H9 (cell line): Measurements from ENCODE around the gene MAPKAPK2. TPM values are rescaled to one million over a fixed set of nuclear protein-coding genes. Genes with fewer than 3 reads are reported as not detected.

ENCODE experiments used
- DNase-seq: peaks from one replicate; pipeline ENCODE4 v3.0.0-alpha.2; 2017
- H2AFZ ChIP-seq: one replicate; pipeline ENCODE4 v1.6.1; 2013; ENCODE audit warnings: mild to moderate bottlenecking, low read length, control low read depth, moderate library complexity
- H2AK5ac ChIP-seq: 2 replicates; pipeline ENCODE4 v1.6.1; 2013; ENCODE audit warnings: low read length, control low read depth, mixed read lengths; ENCODE audit not compliant: insufficient read length
- H2BK120ac ChIP-seq: one replicate; pipeline ENCODE4 v1.6.1; 2013; ENCODE audit warnings: low read depth, mild to moderate bottlenecking, low read length, control low read depth, inconsistent platforms; ENCODE audit not compliant: poor library complexity, severe bottlenecking
- H2BK12ac ChIP-seq: 2 replicates; pipeline ENCODE4 v1.6.1; 2013; ENCODE audit warnings: low read length, control low read depth, mixed read lengths, low read depth; ENCODE audit not compliant: insufficient read length
- H2BK15ac ChIP-seq: 2 replicates; pipeline ENCODE4 v1.6.1; 2013; ENCODE audit warnings: low read depth, low read length, control low read depth
- H2BK20ac ChIP-seq: one replicate; pipeline ENCODE4 v1.6.1; 2013; ENCODE audit warnings: low read depth, mild to moderate bottlenecking, low read length, control low read depth, inconsistent platforms; ENCODE audit not compliant: poor library complexity, severe bottlenecking
- H2BK5ac ChIP-seq: 2 replicates; pipeline ENCODE4 v1.6.1; 2013; ENCODE audit warnings: low read length, control low read depth, mixed read lengths; ENCODE audit not compliant: insufficient read length
- H3K14ac ChIP-seq: 2 replicates; pipeline ENCODE4 v1.6.1; 2013; ENCODE audit warnings: low read length, control low read depth; ENCODE audit not compliant: insufficient read depth
- H3K18ac ChIP-seq: 2 replicates; pipeline ENCODE4 v1.6.1; 2013; ENCODE audit warnings: low read depth, mild to moderate bottlenecking, mixed read lengths, low read length, control low read depth; ENCODE audit not compliant: insufficient read length
- H3K23ac ChIP-seq: 2 replicates; pipeline ENCODE4 v1.6.1; 2013; ENCODE audit warnings: low read length, control low read depth, mixed read lengths, low read depth; ENCODE audit not compliant: insufficient read length
- H3K23me2 ChIP-seq: 2 replicates; pipeline ENCODE4 v1.6.1; 2013; ENCODE audit warnings: low read depth, mild to moderate bottlenecking, mixed read lengths, low read length, control low read depth; ENCODE audit not compliant: insufficient read length, poor library complexity, severe bottlenecking
- H3K27ac ChIP-seq: 2 replicates; pipeline ENCODE4 v1.5.1; 2013; ENCODE audit warnings: low read length, control low read depth, mixed read lengths, low read depth; ENCODE audit not compliant: insufficient read length
- H3K27me3 ChIP-seq: 2 replicates; pipeline ENCODE4 v1.6.1; 2013; ENCODE audit warnings: low read length, control low read depth, inconsistent platforms; ENCODE audit not compliant: insufficient read depth
- H3K4ac ChIP-seq: 2 replicates; pipeline ENCODE4 v1.6.1; 2013; ENCODE audit warnings: low read depth, mild to moderate bottlenecking, control low read depth, inconsistent platforms, low read length, moderate library complexity
- H3K4me1 ChIP-seq: 2 replicates; pipeline ENCODE4 v1.6.1; 2013; ENCODE audit warnings: low read length, control low read depth, inconsistent platforms; ENCODE audit not compliant: insufficient read depth
- H3K4me2 ChIP-seq: 2 replicates; pipeline ENCODE4 v1.6.1; 2013; ENCODE audit warnings: low read length, control low read depth, mixed read lengths; ENCODE audit not compliant: insufficient read length, insufficient read depth
- H3K56ac ChIP-seq: 2 replicates; pipeline ENCODE4 v1.6.1; 2013; ENCODE audit warnings: low read depth, mild to moderate bottlenecking, mixed read lengths, low read length, control low read depth; ENCODE audit not compliant: insufficient read length
- H3K79me1 ChIP-seq: 2 replicates; pipeline ENCODE4 v1.6.1; 2013; ENCODE audit warnings: low read depth, mild to moderate bottlenecking, moderate library complexity, low read length, control low read depth, inconsistent platforms; ENCODE audit not compliant: insufficient read depth, poor library complexity, severe bottlenecking
- H3K79me2 ChIP-seq: 2 replicates; pipeline ENCODE4 v1.6.1; 2013; ENCODE audit warnings: low read length, control low read depth, inconsistent platforms; ENCODE audit not compliant: insufficient read depth
- H3K9ac ChIP-seq: 2 replicates; pipeline ENCODE4 v1.6.1; 2013; ENCODE audit warnings: low read length, control low read depth, mixed read lengths; ENCODE audit not compliant: insufficient read length; ENCODE audit errors: extremely low read depth
- H3K9me3 ChIP-seq: one replicate; pipeline ENCODE4 v1.6.1; 2013; ENCODE audit warnings: low read depth, low read length, inconsistent platforms; ENCODE audit not compliant: control insufficient read depth
- H3T11ph ChIP-seq: one replicate; pipeline ENCODE4 v1.6.1; 2013; ENCODE audit warnings: mild to moderate bottlenecking, low read length, control low read depth, inconsistent platforms
- H4K20me1 ChIP-seq: one replicate; pipeline ENCODE4 v1.6.1; 2013; ENCODE audit not compliant: control insufficient read depth, insufficient read length, insufficient read depth
- H4K5ac ChIP-seq: 2 replicates; pipeline ENCODE4 v1.6.1; 2013; ENCODE audit warnings: low read depth, mild to moderate bottlenecking, mixed read lengths, low read length, control low read depth; ENCODE audit not compliant: insufficient read length
- H4K8ac ChIP-seq: replicated peaks from 2 replicates; pipeline ENCODE4 v1.6.1; 2013; ENCODE audit warnings: low read length, control low read depth, mixed read lengths, low read depth; ENCODE audit not compliant: insufficient read length
- H4K91ac ChIP-seq: 2 replicates; pipeline ENCODE4 v1.6.1; 2013; ENCODE audit warnings: low read depth, mild to moderate bottlenecking, moderate library complexity, mixed read lengths, low read length, control low read depth; ENCODE audit not compliant: insufficient read length
- H3K27ac Mint-ChIP-seq, 3 experiments: 2 replicates in 2 of 3; 3 replicates in 1 of 3; pipeline ENCODE4 v1.8.0; 2020 to 2021; ENCODE audit warnings: mixed read lengths in 3 of 3, mild to moderate bottlenecking in 1 of 3, moderate library complexity in 1 of 3
- H3K27me3 Mint-ChIP-seq: 2 replicates; pipeline ENCODE4 v1.8.0; 2021; ENCODE audit warnings: low read depth, mild to moderate bottlenecking, moderate library complexity, mixed read lengths
- H3K36me3 Mint-ChIP-seq, 3 experiments: 2 replicates in 2 of 3; 3 replicates in 1 of 3; pipeline ENCODE4 v1.8.0; 2020 to 2021; ENCODE audit warnings: low read depth in 3 of 3, mixed read lengths in 3 of 3; ENCODE audit not compliant: insufficient read depth in 1 of 3
- H3K4me1 Mint-ChIP-seq, 2 experiments: 2 replicates each; pipeline ENCODE4 v1.8.0; 2020; ENCODE audit warnings: mixed read lengths in 2 of 2
- H3K4me3 Mint-ChIP-seq, 2 experiments: 2 replicates in 1 of 2; 3 replicates in 1 of 2; pipeline ENCODE4 v1.8.0; 2020 to 2021; ENCODE audit warnings: mild to moderate bottlenecking in 2 of 2, mixed read lengths in 2 of 2, moderate library complexity in 1 of 2
- H3K9me3 Mint-ChIP-seq, 2 experiments: 2 replicates in 1 of 2; 3 replicates in 1 of 2; pipeline ENCODE4 v1.8.0; 2020; ENCODE audit warnings: mild to moderate bottlenecking in 2 of 2, mixed read lengths in 2 of 2, moderate library complexity in 1 of 2
- WGBS: extraction: QIAGEN DNeasy Blood & Tissue Kit; methylation state at CpG from one replicate; pipeline ENCODE4 v1.1.7; 2013; ENCODE audit warnings: missing lambda C conversion rate, low lambda C conversion rate, mixed read lengths; ENCODE audit not compliant: insufficient read length; ENCODE audit errors: extremely low coverage; 5-methylcytosine and 5-hydroxymethylcytosine counted together
- total RNA-seq: library from RNA; stranded (reverse); gene quantifications from 2 replicates; pipeline ENCODE4 v1.2.1, GENCODE V29; 2021
- TF ChIP-seq, protein P1 (sequence below): fragments of 200-600 bp; sonication (generic); conservative IDR thresholded peaks from 3 replicates; pipeline ENCODE4 v1.8.0; 2021; ENCODE audit warnings: antibody characterized with exemption, mild to moderate bottlenecking

MAPKAPK2 gene
- total RNA-seq, 1 experiment from 2014 or later: 50.1 TPM

DNA sequence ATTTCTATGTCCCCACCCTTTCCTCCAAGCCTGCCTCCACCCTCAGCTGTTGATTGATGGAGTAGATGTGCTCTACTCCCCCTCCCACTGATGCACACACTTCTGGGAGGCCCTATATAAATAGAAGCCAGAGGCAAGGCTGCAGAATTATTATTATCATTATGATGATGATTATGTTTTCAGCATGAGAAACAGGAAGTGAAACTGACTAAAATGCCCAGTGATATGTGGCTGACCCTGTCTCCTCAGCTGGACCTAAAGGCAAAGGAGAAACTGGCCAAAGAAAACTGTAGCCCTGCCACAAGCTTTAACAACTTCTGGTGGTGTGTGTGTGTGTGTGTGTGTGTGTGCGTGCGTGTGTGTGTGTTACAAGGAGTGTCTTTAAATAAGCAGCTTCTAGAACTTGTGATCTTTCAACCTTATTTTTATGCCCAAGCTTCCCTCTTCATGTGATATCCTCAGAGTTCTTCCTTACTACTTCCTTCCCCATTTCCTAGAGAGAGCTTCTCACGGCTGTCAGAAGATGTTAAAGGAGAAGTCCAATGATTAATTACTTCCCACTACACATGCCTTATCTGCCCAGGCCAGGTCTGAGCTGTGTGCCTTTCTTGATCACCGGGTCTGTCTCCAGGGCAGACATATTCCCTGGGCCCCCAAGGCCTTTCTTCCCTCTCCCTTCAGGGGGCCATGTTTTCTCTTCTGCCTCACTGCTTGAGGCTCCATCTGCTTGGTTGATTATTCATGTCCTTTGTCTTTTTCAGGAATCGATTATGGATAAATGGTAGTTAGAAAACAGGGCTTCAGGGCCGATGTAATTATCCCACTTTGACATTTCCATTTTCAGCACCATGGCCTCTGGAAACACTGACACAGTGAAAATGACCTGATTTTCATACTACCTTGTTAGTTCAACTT lies 11.6 kb upstream of the MAPKAPK2 start:
- Histone ChIP-seq H2BK5ac (no peak overlapping the region), H3K14ac (no peak overlapping the region), H3K79me2 (no peaks in the 10 kb centered on the region), H2AFZ (no peak overlapping the region), H2BK120ac (no peak overlapping the region), H3K18ac (no peak overlapping the region), H4K8ac (no peak overlapping the region), H3K9me3 (no peaks in the 10 kb centered on the region), H2AK5ac (no peak overlapping the region), H4K5ac (no peak overlapping the region), H3K56ac (no peak overlapping the region), H2BK20ac (no peak overlapping the region), H2BK12ac (no peak overlapping the region), H3K23ac (no peak overlapping the region), H3K79me1 (no peaks in the 10 kb centered on the region), H3K4me1 (peaks cover 6% of the 10 kb centered on the region; the same call in 1 of the 2 replicates), H4K20me1 (no peaks in the 10 kb centered on the region), H3K23me2 (no peaks in the 10 kb centered on the region), H3K9ac (no peak overlapping the region), H3K4me2 (no peak overlapping the region), H3T11ph (no peak overlapping the region), H4K91ac (no peak overlapping the region), H2BK15ac (no peak overlapping the region), H3K27ac (no peak overlapping the region), H3K4ac (no peak overlapping the region), H3K27me3 (no peaks in the 10 kb centered on the region)
- H3K4me3 Mint-ChIP-seq: no peak overlapping the region
- no peaks in the 10 kb centered on the region for H3K9me3 Mint-ChIP-seq
- H3K36me3 Mint-ChIP-seq: no peaks in the 10 kb centered on the region
- no CpG with 5 or more reads among the region's 6 CpGs for WGBS
- DNase-seq: no peak
- TF ChIP-seq, protein P1, sequence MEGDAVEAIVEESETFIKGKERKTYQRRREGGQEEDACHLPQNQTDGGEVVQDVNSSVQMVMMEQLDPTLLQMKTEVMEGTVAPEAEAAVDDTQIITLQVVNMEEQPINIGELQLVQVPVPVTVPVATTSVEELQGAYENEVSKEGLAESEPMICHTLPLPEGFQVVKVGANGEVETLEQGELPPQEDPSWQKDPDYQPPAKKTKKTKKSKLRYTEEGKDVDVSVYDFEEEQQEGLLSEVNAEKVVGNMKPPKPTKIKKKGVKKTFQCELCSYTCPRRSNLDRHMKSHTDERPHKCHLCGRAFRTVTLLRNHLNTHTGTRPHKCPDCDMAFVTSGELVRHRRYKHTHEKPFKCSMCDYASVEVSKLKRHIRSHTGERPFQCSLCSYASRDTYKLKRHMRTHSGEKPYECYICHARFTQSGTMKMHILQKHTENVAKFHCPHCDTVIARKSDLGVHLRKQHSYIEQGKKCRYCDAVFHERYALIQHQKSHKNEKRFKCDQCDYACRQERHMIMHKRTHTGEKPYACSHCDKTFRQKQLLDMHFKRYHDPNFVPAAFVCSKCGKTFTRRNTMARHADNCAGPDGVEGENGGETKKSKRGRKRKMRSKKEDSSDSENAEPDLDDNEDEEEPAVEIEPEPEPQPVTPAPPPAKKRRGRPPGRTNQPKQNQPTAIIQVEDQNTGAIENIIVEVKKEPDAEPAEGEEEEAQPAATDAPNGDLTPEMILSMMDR: no peak
- peaks cover 0 to 2% of the 10 kb centered on the region in 2 experiments for H3K4me1 Mint-ChIP-seq
- H3K27ac Mint-ChIP-seq: no peak overlapping the region
- H3K27me3 Mint-ChIP-seq: peaks cover 8% of the 10 kb centered on the region
